HG03108 (cell line): ENCODE data around the gene FLOT2.
"Not testable (repeated sequence)": the region's sequence is repeated elsewhere in the genome, so short reads cannot be mapped to it uniquely, and the experiment has no call there.

ENCODE experiments used
- ATAC-seq: cut with Tn5 transposase; IDR thresholded peaks from one replicate; pipeline ENCODE4 v1.9.1; 2021; ENCODE audit warnings: moderate library complexity; ENCODE audit not compliant: unreplicated experiment

Gene FLOT2

GRCh38 chr17:28897769-28898526 is 415 bp upstream of the FLOT2 start:
- ATAC-seq = no peak

- no peak for ATAC-seq
These were observed 1.0 kb downstream of the FLOT2 start for GRCh38 chr17:28896491-28896883.

- no peak for ATAC-seq
These were observed 1.6 kb downstream of the FLOT2 start for GRCh38 chr17:28895794-28896447.

GRCh38 chr17:28893248-28894183 is 4.0 kb downstream of the FLOT2 start:
- not testable (repeated sequence) for ATAC-seq

GRCh38 chr17:28892024-28892423 is 5.5 kb downstream of the FLOT2 start:
- ATAC-seq = no peak

GRCh38 chr17:28891201-28891600 is 6.3 kb downstream of the FLOT2 start:
- ATAC-seq = no peak

- ATAC-seq = no peak
These were observed 7.5 kb downstream of the FLOT2 start for GRCh38 chr17:28889996-28890395.

GRCh38 chr17:28888832-28889231 is 8.7 kb downstream of the FLOT2 start:
- ATAC-seq = no peak

GRCh38 chr17:28887871-28888471 is 9.6 kb downstream of the FLOT2 start:
- ATAC-seq = no peak

- ATAC-seq = no peak
These were observed 11.6 kb downstream of the FLOT2 start for GRCh38 chr17:28885951-28886350.

- ATAC-seq = no peak
These were observed 12.2 kb downstream of the FLOT2 start for GRCh38 chr17:28885363-28885762.

GRCh38 chr17:28883967-28884702 is 13.4 kb downstream of the FLOT2 start:
- ATAC-seq = no peak

- ATAC-seq = no peak
These were observed 15.2 kb downstream of the FLOT2 start for GRCh38 chr17:28882154-28882895.

- ATAC-seq = no peak
These were observed 15.9 kb downstream of the FLOT2 start for GRCh38 chr17:28881533-28882056.

- no peak for ATAC-seq
These were observed 17.0 kb downstream of the FLOT2 start for GRCh38 chr17:28880572-28880945.

- ATAC-seq = no peak
These were observed 17.5 kb downstream of the FLOT2 start for GRCh38 chr17:28879886-28880571.

GRCh38 chr17:28878981-28879380 is 18.6 kb downstream of the FLOT2 start:
- no peak for ATAC-seq

- no peak for ATAC-seq
These were observed 19.2 kb downstream of the FLOT2 start for GRCh38 chr17:28878158-28878910.
